ENCODE results near the gene KIF1B. TPM values are rescaled to one million over a fixed set of nuclear protein-coding genes. Genes with fewer than 3 reads are reported as not detected.
"Not testable (repeated sequence)": the region's sequence is repeated elsewhere in the genome, so short reads cannot be mapped to it uniquely, and the experiment has no call there.

The KIF1B gene
- total RNA-seq, 1 experiment from 2014 or later, result 57.7 TPM

- H3K27me3 ChIP-seq (ENCODE audit: insufficient read depth, low read length); H2BK5ac ChIP-seq (ENCODE audit: insufficient read length, low read length); H3T11ph ChIP-seq (ENCODE audit: low read length); H3K4ac ChIP-seq (ENCODE audit: low read depth, low read length); H3K27ac ChIP-seq (ENCODE audit: insufficient read length, low read depth, low read length); H3K4me1 Mint-ChIP-seq; H3K23ac ChIP-seq (ENCODE audit: insufficient read length, low read depth, low read length); H3K23me2 ChIP-seq (ENCODE audit: insufficient read length, low read depth, low read length, poor library complexity, severe bottlenecking); H2BK120ac ChIP-seq (ENCODE audit: low read depth, low read length, poor library complexity, severe bottlenecking); H4K8ac ChIP-seq (replicated peaks; ENCODE audit: insufficient read length, low read depth, low read length); H3K4me3 Mint-ChIP-seq; H3K18ac ChIP-seq (ENCODE audit: insufficient read length, low read depth, low read length); H3K79me2 ChIP-seq (ENCODE audit: insufficient read depth, low read length); H3K79me1 ChIP-seq (ENCODE audit: insufficient read depth, low read depth, low read length, poor library complexity, severe bottlenecking); DNase-seq; H3K4me1 ChIP-seq (ENCODE audit: insufficient read depth, low read length); H2BK15ac ChIP-seq (ENCODE audit: low read depth, low read length); H3K56ac ChIP-seq (ENCODE audit: insufficient read length, low read depth, low read length); H3K4me2 ChIP-seq (ENCODE audit: insufficient read depth, insufficient read length, low read length); H2BK12ac ChIP-seq (ENCODE audit: insufficient read length, low read depth, low read length); H4K20me1 ChIP-seq (ENCODE audit: control insufficient read depth, insufficient read depth, insufficient read length); H3K9me3 ChIP-seq (ENCODE audit: control insufficient read depth, low read depth, low read length); H3K14ac ChIP-seq (ENCODE audit: insufficient read depth, low read length); H3K9ac ChIP-seq (ENCODE audit: extremely low read depth, insufficient read length, low read length); H3K9me3 Mint-ChIP-seq; H2BK20ac ChIP-seq (ENCODE audit: low read depth, low read length, poor library complexity, severe bottlenecking); H3K27ac Mint-ChIP-seq; H3K27me3 Mint-ChIP-seq (ENCODE audit: low read depth); H4K91ac ChIP-seq (ENCODE audit: insufficient read length, low read depth, low read length); H4K5ac ChIP-seq (ENCODE audit: insufficient read length, low read depth, low read length); H2AK5ac ChIP-seq (ENCODE audit: insufficient read length, low read length); H2AFZ ChIP-seq (ENCODE audit: low read length): not testable (repeated sequence)
- H3K36me3 Mint-ChIP-seq (ENCODE audit: insufficient read depth in 1 of 3, low read depth in 3 of 3), result peaks cover 52 to 82% (median 71%) of the 10 kb centered on the region in 3 experiments
- no CpG with 5 or more reads among the region's 8 CpGs for WGBS (ENCODE audit: extremely low coverage, insufficient read length, low lambda C conversion rate)
Measured at GRCh38 chr1:10418741-10419140, 208.4 kb downstream of the KIF1B start.
